Stomach (tissue), 8 donors: Measurements from ENCODE around the gene ARL4D. TPM values are rescaled to one million over a fixed set of nuclear protein-coding genes. Genes with fewer than 3 reads are reported as not detected.

Experiments used
- polyA plus RNA-seq, 3 donors: library from polyadenylated mRNA; stranded (reverse); fragments of 200-250 nt; gene quantifications; one replicate each; pipeline ENCODE4 v1.2.3, GENCODE V29; 2013
- small RNA-seq, 4 donors: library from RNA; depleted of rRNA; stranded (forward); fragments of <200 nt; gene quantifications; one replicate each; pipeline ENCODE3, GENCODE V24; 2016
- total RNA-seq, 5 donors: library from RNA; depleted of rRNA; stranded (reverse); fragments of >200 nt; gene quantifications; one replicate each; pipeline versions ENCODE4 v1.1.0 to v1.2.3, GENCODE V29; 2014 to 2016
- donor health status: healthy with polysubstance abuse.
- donor health status: Bipolar disorder and iron deficiency.
- donor health status: healthy.

Gene ARL4D
- total and polyA plus RNA-seq, 8 donors = 2.3 to 60.7 (median 9.8) TPM; not detected in 1

Small RNAs within 50 kb of the gene (small RNA-seq; reads per million reads assigned to genes)
- gene RNU6-1137P (0 reads per million in 4 donors), gene RNU6-406P (0 reads per million in 4 donors), gene RNU6-470P (0 reads per million in 4 donors)

Other genes with a start within 250 kb of the ARL4D start
- gene NBR1, start 227.8 kb upstream of the ARL4D start, total RNA-seq = 100 to 1,000 TPM in 1 of 5 donors, 10 to 100 TPM in 4; 29.0 to 107 (median 46.7) TPM
- 10 to 100 TPM; 25.4 to 42.5 (median 30.4) TPM for gene NBR1, start 227.8 kb upstream of the ARL4D start, polyA plus RNA-seq
- gene TMEM106A, start 187.1 kb upstream of the ARL4D start, total RNA-seq = 10 to 100 TPM in 2 of 5 donors, 1 to 10 TPM in 2, not detected in 1; 4.0 to 82.3 (median 28.2) TPM
- gene TMEM106A, start 187.1 kb upstream of the ARL4D start, polyA plus RNA-seq = 1 to 10 TPM in 2 of 3 donors, under 1 TPM in 1; 0.85 to 1.9 (median 1.8) TPM
- gene CCDC200, start 170.4 kb upstream of the ARL4D start, total RNA-seq = under 1 TPM in 1 of 5 donors, not detected in 4; 0.55 TPM
- gene CCDC200, start 170.4 kb upstream of the ARL4D start, polyA plus RNA-seq = not detected
- not detected for gene RNU2-1, start 165.0 kb upstream of the ARL4D start, total RNA-seq
- not detected for gene RNU2-1, start 165.0 kb upstream of the ARL4D start, polyA plus RNA-seq
- gene DHX8, start 85.0 kb downstream of the ARL4D start, total RNA-seq = 100 to 1,000 TPM in 1 of 5 donors, 10 to 100 TPM in 3, 1 to 10 TPM in 1; 9.8 to 137 (median 28.6) TPM
- gene DHX8, start 85.0 kb downstream of the ARL4D start, polyA plus RNA-seq = 10 to 100 TPM in 2 of 3 donors, 1 to 10 TPM in 1; 9.2 to 36.0 (median 13.8) TPM
- 1 to 10 TPM in 2 of 5 donors, under 1 TPM in 2, not detected in 1; 0.58 to 3.1 (median 1.0) TPM for gene ETV4, start 147.3 kb downstream of the ARL4D start, total RNA-seq
- 1 to 10 TPM in 2 of 3 donors, not detected in 1; 1.6 to 4.4 TPM for gene ETV4, start 147.3 kb downstream of the ARL4D start, polyA plus RNA-seq